ENCODE measurements around the gene PTPRR.

The PTPRR gene

GRCh38 chr12:70920891-70921290, 353 bp upstream of the PTPRR start:
- no peak overlapping the region for H3K4me3 ChIP-seq (ENCODE audit: low read depth, low read length)
- ChIA-PET CTCF (no interaction called here), POLR2A (no interaction called here)
- no peak for TF ChIP-seq CTCF (IDR thresholded peaks at IDR 0.05; ENCODE audit: insufficient read depth, low read length, missing control alignments)
- DNase-seq (ENCODE audit: low read depth, low spot score) = no peak

GRCh38 chr12:70919597-70920035, 922 bp downstream of the PTPRR start:
- no peak for TF ChIP-seq CTCF (IDR thresholded peaks at IDR 0.05; ENCODE audit: insufficient read depth, low read length, missing control alignments)
- no peak for DNase-seq (ENCODE audit: low read depth, low spot score)
- ChIA-PET POLR2A (no interaction called here), CTCF (no interaction called here)
- H3K4me3 ChIP-seq (ENCODE audit: low read depth, low read length) = no peak overlapping the region

GRCh38 chr12:70919176-70919575, 1.4 kb downstream of the PTPRR start:
- TF ChIP-seq CTCF (IDR thresholded peaks at IDR 0.05; ENCODE audit: insufficient read depth, low read length, missing control alignments) = no peak
- no peak overlapping the region for H3K4me3 ChIP-seq (ENCODE audit: low read depth, low read length)
- ChIA-PET CTCF (no interaction called here), POLR2A (no interaction called here)
- DNase-seq (ENCODE audit: low read depth, low spot score) = no peak

- ChIA-PET CTCF (no interaction called here), POLR2A (no interaction called here)
- DNase-seq (ENCODE audit: low read depth, low spot score) = no peak
- no peak for TF ChIP-seq CTCF (IDR thresholded peaks at IDR 0.05; ENCODE audit: insufficient read depth, low read length, missing control alignments)
- no peak overlapping the region for H3K4me3 ChIP-seq (ENCODE audit: low read depth, low read length)
These were observed 2.2 kb downstream of the PTPRR start for GRCh38 chr12:70918321-70918720.

- ChIA-PET CTCF (no interaction called here), POLR2A (no interaction called here)
- H3K4me3 ChIP-seq (ENCODE audit: low read depth, low read length) = no peak overlapping the region
- no peak for TF ChIP-seq CTCF (IDR thresholded peaks at IDR 0.05; ENCODE audit: insufficient read depth, low read length, missing control alignments)
- DNase-seq (ENCODE audit: low read depth, low spot score) = no peak
These were observed 9.9 kb downstream of the PTPRR start for GRCh38 chr12:70910666-70911065.

- H3K4me3 ChIP-seq (ENCODE audit: low read depth, low read length) = no peak overlapping the region
- CTCF ChIA-PET = no interaction called here
- DNase-seq (ENCODE audit: low read depth, low spot score) = no peak
- POLR2A ChIA-PET = no interaction called here
- no peak for TF ChIP-seq CTCF (IDR thresholded peaks at IDR 0.05; ENCODE audit: insufficient read depth, low read length, missing control alignments)
These were observed 11.6 kb downstream of the PTPRR start for GRCh38 chr12:70908978-70909377.
